ENCODE measurements around the gene TOMM34.

- TF ChIP-seq CTCF (conservative IDR thresholded peaks at IDR 0.05; ENCODE audit: low read length) (no peak), EZH2phosphoT487 (IDR thresholded peaks at IDR 0.05; ENCODE audit: borderline replicate concordance) (no peak)
These were observed 11.7 kb downstream of the TOMM34 start for GRCh38 chr20:44948513-44948912.

Data from Loucy (cell line).